Heart left ventricle (tissue), 13 donors: Measurements from ENCODE around the gene NRBF2.

Source experiments
- CTCF ChIP-seq, 12 donors: fragments of 200-600 bp; sonication (generic) in 4 of 12; IDR thresholded peaks; one replicate each; pipeline versions ENCODE4 v1.5.0 to v1.8.0; 2018 to 2022; ENCODE audit warnings: antibody characterized with exemption in 12 of 12, mild to moderate bottlenecking in 5 of 12
- POLR2A ChIP-seq, 2 donors: fragments of 450-650 bp; IDR thresholded peaks; one replicate each; pipeline ENCODE4 v1.6.1; 2017; ENCODE audit warnings: antibody characterized with exemption in 2 of 2, mild to moderate bottlenecking in 2 of 2, moderate library complexity in 2 of 2
- donor health status: ischemic (EF 13 %, LVEDD 7.1; RV severe dilation, severe dysfunction).
- donor health status: DM: no; HTN: yes; CAD: no.
- donor health status: DM: no; HTN: no; CAD: no.
- donor health status: ischemic (EF 25% LVEDD 6.9; RV normal size, moderate dysfunction).
- donor health status: ischemic (EF 25% LVEDD 5.7; RV mildly dilated, moderate dysfunction).
- donor health status: ischemic (EF 35%, LVEDD 5.7; RV mildly dilated, moderate dysfunction).
- donor health status: nonischemic (EF 11% LVEDD 7.7; RV severe dilation, severe dysfunction).
- donor health status: DM: yes; HTN: yes; CAD: no.
- donor health status: PGD.
- donor health status: ischemic (EF 29% LVEDD 5.4; RV normal size, mild dysfunction).
- donor health status: nonischemic (EF 23%, LVEDD 6.1; RV moderate dilation, normal function).

GRCh38 chr10:63084690-63085382 is 48.3 kb upstream of the NRBF2 start:
- TF ChIP-seq CTCF (IDR thresholded peaks at IDR 0.05) = no peak
- no peak for TF ChIP-seq POLR2A (IDR thresholded peaks at IDR 0.05)
